HG03103 (cell line): ENCODE measurements around the gene ATP5PB.
A peak's percentile ranks its signal among the peaks of the same experiment; 100 is the strongest.

ENCODE experiments used
- ATAC-seq: cut with Tn5 transposase; IDR thresholded peaks from one replicate; pipeline ENCODE4 v1.9.1; 2021; ENCODE audit warnings: low read depth; ENCODE audit not compliant: unreplicated experiment

The ATP5PB gene

GRCh38 chr1:111474106-111474505 is 24.8 kb downstream of the ATP5PB start:
- no peak for ATAC-seq

- no peak for ATAC-seq
These were observed 25.3 kb downstream of the ATP5PB start for GRCh38 chr1:111474521-111474920.

- no peak for ATAC-seq
These were observed 26.4 kb downstream of the ATP5PB start for GRCh38 chr1:111475701-111476100.

DNA sequence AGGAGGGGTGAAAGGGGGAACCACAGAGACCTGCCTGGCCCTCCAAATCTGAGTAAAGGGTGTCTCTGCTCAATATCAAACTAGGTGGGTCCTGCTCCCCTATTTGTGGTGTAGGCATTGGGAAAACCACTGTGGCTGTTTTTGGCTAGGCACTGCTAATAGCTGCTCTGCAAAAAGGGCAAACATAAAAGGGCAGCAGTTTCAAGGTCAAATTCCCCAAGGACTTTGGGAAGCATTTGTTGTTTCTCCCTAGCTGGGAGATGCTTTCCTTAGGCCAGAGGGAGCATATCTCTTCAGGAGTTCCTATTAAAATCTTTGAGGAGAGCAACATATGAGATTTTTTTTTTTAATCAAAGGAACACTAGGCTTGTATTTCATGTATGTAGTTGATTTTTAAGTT is 26.9 kb downstream of the ATP5PB start:
- ATAC-seq = no peak

DNA sequence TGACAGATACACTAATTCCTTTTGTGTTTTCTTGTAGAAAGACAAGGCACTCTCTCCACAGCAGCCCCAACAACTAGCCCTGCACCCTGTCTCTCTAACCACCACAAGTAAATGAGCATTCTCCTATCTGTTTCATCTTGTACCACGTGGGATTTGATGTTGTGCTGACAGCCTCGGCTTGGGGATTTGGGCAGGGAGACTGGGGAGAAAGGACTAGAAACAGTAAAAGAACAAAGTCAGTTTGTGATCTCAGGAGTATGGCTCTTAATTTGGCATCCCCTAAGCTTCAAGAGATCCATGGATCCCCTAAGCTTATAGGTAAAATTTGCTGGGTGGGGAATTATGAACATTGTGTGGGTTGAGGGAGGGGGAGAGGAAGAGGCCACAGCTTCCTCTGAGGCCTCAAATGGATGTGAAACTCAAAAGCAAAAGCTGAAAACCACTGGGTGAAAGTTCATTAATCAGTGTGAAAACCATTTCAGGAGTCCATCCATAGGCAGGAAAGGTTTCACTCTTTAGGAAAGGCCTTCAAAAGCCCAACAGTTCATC is 27.6 kb downstream of the ATP5PB start:
- ATAC-seq = peak; percentile 57

DNA sequence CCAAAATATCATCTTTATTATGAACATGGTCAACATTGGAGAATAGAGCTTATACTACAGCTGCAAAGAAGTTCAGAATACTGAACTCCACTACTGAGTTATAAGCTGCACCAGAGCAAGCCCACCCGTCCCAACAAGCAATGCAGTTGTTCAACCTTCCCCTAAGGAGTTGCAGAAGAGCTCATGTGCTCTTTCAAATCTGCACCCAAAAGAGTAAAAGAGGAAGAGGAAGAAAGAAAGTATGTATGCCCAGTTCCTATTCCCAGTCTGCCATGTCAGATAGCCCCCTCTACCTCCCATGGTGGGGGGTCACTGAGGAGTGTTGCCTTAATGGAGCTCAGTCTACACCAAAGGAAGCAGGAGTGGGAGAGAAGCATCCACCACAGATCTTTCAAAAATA is 31.4 kb downstream of the ATP5PB start:
- no peak for ATAC-seq

DNA sequence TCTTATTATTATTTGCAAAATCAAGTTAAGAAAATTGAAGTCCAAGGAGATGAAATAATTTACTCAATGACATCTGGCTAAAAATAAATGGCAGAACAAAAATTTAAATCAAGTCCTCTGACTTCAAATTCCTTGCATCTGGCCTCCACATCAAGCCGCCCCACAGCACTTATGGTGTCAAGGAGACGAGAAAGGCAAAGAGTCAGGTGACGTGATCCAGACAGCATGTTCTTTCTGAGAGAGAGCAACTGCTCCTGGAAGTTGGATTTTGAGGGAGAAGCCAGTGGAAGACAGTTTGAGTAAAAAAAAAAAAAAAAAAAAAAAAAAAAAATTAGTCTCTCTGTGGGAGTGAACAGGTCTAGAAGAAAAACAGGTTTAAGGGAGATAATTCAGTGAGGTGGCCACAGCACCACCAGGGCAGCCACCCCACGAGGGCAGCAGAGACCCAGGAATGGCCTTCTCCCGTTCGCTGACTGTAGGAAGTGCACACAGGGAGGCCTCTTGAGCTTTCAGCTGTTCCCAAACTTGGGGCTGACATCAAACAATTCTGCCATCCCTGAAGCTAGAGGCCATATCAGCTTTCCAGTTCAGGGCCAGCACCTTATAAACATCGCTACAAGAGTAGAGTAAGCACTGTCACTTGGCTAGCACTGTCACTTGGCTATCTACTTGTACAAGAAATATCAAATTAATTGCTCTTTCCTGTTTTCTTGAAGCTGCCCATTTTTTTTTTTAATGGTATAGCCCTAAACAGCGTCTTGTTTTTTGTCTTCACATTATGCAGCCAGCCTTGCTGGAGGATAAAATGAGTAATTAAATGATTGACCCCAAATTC is 32.3 kb downstream of the ATP5PB start:
- no peak for ATAC-seq

GRCh38 chr1:111483166-111483565 is 33.9 kb downstream of the ATP5PB start:
- no peak for ATAC-seq

DNA sequence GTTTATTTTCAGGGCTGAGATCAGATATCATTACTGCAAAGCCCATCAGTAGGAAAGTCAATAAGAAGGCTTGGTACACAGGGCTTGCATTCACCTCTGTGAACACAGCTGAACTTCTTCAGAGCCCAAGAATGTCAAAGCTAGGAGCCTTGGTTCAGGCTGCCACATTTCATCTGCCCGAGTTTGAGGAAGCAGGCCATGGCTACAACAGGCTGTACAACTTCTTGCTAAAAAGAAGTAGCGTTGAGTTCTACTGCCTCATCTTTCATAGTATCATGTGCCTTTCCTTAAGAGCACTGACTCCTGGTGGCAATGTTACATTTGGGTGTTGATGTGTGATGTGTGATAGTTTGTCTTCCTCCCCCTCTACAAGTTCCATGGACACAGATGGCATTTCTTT is 34.6 kb downstream of the ATP5PB start:
- no peak for ATAC-seq

DNA sequence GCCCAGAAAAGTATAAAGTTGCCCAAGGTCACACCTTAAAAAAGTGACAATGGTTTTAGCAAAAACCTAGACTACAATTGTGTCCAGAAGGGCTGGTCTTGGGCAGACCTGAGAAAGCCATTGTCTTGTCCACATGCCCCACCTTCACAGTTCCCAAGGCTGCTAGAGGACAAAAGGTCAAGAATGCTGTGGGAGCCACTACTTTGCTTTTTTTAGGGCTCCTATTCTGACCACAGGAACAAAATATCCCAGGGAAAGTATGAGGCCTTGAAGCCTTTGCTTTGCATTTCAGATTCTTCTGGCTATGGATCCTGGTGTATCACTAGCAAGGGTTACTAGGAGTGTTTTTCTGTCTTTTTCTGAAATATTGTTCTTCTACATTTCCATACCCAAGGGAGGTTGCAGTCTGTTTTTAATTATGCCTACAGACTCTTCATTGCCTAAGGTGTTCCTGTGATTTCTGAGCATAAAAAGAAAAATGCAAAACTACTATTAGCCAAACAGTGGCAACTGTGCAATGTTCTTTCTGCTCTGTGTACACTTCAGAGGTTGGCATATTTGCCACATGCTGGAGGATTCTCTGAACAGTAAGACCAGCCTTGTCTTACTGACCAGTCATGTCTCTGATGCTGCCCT is 35.2 kb downstream of the ATP5PB start:
- ATAC-seq = no peak

- no peak for ATAC-seq
These were observed 37.2 kb downstream of the ATP5PB start for GRCh38 chr1:111486431-111486830.

GRCh38 chr1:111487133-111487532 is 37.9 kb downstream of the ATP5PB start:
- ATAC-seq = no peak

- no peak for ATAC-seq
These were observed 39.4 kb downstream of the ATP5PB start for GRCh38 chr1:111488669-111489068.

DNA sequence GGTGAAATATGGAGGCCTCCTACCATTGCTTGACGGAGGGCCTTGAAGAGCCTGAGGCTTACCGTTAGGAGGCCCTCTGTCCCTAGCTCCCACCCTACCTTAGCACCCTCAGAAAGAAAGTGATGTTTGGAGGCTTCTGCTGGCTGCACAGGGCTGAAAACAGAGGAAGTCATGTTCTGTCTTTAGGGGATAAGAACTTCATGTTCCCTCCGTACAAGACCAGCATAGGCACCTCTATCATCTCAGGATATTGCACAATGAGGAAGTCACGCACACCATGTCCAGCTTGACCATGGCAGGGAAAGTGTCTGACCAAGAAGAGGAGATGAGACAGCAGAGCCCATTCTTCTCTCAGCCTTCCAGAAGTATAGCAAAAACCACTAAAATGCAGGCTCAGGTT is 40.3 kb downstream of the ATP5PB start:
- ATAC-seq = no peak

DNA sequence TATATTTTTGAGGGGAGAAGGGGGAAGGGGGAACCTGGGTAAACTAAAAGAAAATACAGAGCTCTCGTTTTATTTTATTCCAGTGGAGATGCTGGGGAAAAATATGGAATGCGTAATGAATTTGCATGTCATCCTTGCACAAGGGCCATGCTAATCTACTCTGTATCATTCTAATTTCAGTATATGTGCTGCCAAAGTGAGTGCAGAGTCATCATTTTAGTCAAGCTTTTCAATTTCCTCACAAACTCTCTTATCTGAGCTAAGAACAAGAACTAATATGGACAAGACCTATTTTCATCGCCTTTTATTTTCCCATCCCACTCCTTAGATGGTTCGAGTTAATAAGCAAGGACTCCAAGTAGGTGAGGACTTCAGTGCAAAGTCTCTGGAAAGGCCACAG is 41.0 kb downstream of the ATP5PB start:
- ATAC-seq = no peak

GRCh38 chr1:111491070-111491469 is 41.8 kb downstream of the ATP5PB start:
- no peak for ATAC-seq

GRCh38 chr1:111496398-111496797 is 47.1 kb downstream of the ATP5PB start:
- no peak for ATAC-seq

GRCh38 chr1:111497592-111497991 is 48.3 kb downstream of the ATP5PB start:
- no peak for ATAC-seq

DNA sequence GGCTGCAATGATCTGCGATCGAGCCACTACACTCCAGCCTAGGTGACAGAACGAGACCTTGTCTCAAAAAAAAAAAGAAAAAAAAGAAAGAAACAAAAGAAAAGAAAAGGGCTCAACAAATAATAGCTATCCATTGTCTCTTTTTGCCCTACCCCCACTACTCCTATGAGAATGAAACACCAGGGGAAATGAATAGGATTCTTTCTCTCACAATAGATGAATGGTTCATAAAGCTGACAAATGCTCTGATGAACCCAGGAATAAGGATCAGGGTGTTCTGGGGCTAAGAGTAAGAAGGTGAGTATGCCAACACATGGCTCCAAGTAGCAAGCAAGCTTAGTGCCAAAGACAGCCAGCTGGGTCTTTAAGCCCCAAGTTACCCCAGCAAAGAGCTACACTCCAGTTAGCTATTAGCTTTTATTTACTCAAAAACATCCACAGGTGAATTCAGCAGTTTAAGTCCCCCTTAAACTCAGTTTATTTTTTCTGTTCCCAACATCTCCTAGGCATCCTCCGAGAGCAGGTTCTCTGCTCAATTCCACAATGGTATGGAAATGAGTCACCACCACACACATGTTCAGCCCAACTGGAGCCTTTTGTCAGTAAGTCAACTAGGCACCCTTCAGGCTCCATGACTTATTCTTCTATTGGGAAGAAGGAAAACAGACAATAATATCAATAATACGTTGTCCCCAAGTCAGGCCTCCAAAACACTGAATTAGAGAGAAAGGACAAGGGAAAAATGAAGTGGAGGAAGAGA is 49.9 kb downstream of the ATP5PB start:
- ATAC-seq = no peak

DNA sequence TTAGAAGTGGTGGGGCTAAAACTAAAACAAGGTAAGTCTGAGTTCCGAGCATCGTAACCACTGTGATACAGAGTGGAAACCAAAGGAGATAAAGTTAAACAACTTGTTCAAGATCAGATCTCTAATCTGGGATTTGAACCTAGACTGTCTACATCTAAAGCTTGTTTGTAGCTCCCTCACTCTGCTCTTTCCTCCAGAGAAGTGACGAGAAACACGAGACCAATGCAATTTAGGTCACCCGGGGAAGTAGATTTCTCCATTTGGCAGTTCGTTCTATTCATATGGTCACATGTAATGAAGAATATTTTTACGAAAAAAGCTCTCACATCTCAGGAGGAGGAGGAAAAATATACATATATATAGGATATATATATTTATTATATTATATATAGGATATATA is 52.4 kb downstream of the ATP5PB start:
- no peak for ATAC-seq

GRCh38 chr1:111503585-111504060 is 54.4 kb downstream of the ATP5PB start, which contains the start of the genes ADORA3 and TMIGD3:
TSS of gene ADORA3 (minus strand) at chr1:111503633. CDS start at chr1:111503354, 279 bp downstream.
TSS of gene TMIGD3 (minus strand) at chr1:111503633. CDS start at chr1:111503354, 279 bp downstream.
- no peak for ATAC-seq
